Brain microvascular endothelial cell (primary cell): Measurements from ENCODE around the gene PTPRD.

Experiments
- DNase-seq: peaks from one replicate; pipeline ENCODE4 v3.0.0-alpha.2; 2020
- H3K27ac ChIP-seq: fragments of 250-450 bp; sonication (Bioruptor Pico); 2 replicates; pipeline ENCODE4 v1.5.1; 2020; ENCODE audit warnings: mild to moderate bottlenecking, moderate library complexity
- H3K27me3 ChIP-seq: fragments of 250-450 bp; sonication (Bioruptor Pico); replicated peaks from 2 replicates; pipeline ENCODE4 v1.5.1; 2020; ENCODE audit warnings: mild to moderate bottlenecking
- H3K36me3 ChIP-seq: fragments of 250-450 bp; sonication (Bioruptor Pico); replicated peaks from 2 replicates; pipeline ENCODE4 v1.5.1; 2020; ENCODE audit warnings: mild to moderate bottlenecking
- H3K4me3 ChIP-seq: 2 replicates; pipeline ENCODE4 v1.5.1; 2011; ENCODE audit warnings: low read depth, mild to moderate bottlenecking, control low read depth, low read length, moderate library complexity
- CTCF ChIP-seq: IDR thresholded peaks from 2 replicates; pipeline ENCODE4 v1.5.1; 2011; ENCODE audit warnings: low read depth, mild to moderate bottlenecking, moderate library complexity, low read length, control low read depth, inconsistent platforms; ENCODE audit errors: missing control alignments
- in situ Hi-C: cut with HindIII; loops from 2 replicates; pipeline ENCODE4 v1.10.0; 2017; ENCODE audit warnings: low sequenced_read_pairs, low pct_ligation_motif_present

PTPRD gene

GRCh38 chr9:10411272-10411671 lies 201.5 kb downstream of the PTPRD start:
- TF ChIP-seq CTCF, result no peak
- in situ Hi-C loops, result no loop called here
- Histone ChIP-seq H3K27me3 (no peaks in the 10 kb centered on the region), H3K4me3 (no peak overlapping the region), H3K36me3 (no peaks in the 10 kb centered on the region), H3K27ac (no peak overlapping the region)
- DNase-seq, result no peak

- in situ Hi-C loops, result no loop called here
- no peak for TF ChIP-seq CTCF
- DNase-seq, result no peak
- no peaks in the 10 kb centered on the region for H3K36me3 ChIP-seq
- H3K4me3 ChIP-seq, result no peak overlapping the region
- no peak overlapping the region for H3K27ac ChIP-seq
- H3K27me3 ChIP-seq, result no peaks in the 10 kb centered on the region
These were observed 209.5 kb downstream of the PTPRD start for GRCh38 chr9:10403283-10403682.

GRCh38 chr9:10396615-10397014 lies 216.2 kb downstream of the PTPRD start:
- Histone ChIP-seq H3K4me3 (no peak overlapping the region), H3K36me3 (no peaks in the 10 kb centered on the region), H3K27me3 (no peaks in the 10 kb centered on the region), H3K27ac (no peak overlapping the region)
- DNase-seq, result no peak
- in situ Hi-C loops, result no loop called here
- TF ChIP-seq CTCF, result no peak

GRCh38 chr9:10387282-10387681 lies 225.5 kb downstream of the PTPRD start:
- Histone ChIP-seq H3K36me3 (no peaks in the 10 kb centered on the region), H3K27ac (no peak overlapping the region), H3K4me3 (no peak overlapping the region), H3K27me3 (no peaks in the 10 kb centered on the region)
- DNase-seq, result no peak
- TF ChIP-seq CTCF, result no peak
- in situ Hi-C loops, result no loop called here

- in situ Hi-C loops, result no loop called here
- H3K36me3 ChIP-seq, result no peaks in the 10 kb centered on the region
- H3K27ac ChIP-seq, result no peak overlapping the region
- H3K27me3 ChIP-seq, result no peaks in the 10 kb centered on the region
- no peak overlapping the region for H3K4me3 ChIP-seq
- no peak for DNase-seq
- no peak for TF ChIP-seq CTCF
These were observed 241.0 kb downstream of the PTPRD start for GRCh38 chr9:10371824-10372223.

GRCh38 chr9:10366171-10366779 lies 246.5 kb downstream of the PTPRD start:
- Histone ChIP-seq H3K36me3 (no peaks in the 10 kb centered on the region), H3K27ac (no peak overlapping the region), H3K27me3 (no peaks in the 10 kb centered on the region), H3K4me3 (no peak overlapping the region)
- TF ChIP-seq CTCF, result peak; percentile 72
- in situ Hi-C loops, result no loop called here
- DNase-seq, result peak; percentile 37
